Measurements from ENCODE around the gene MYCBP. TPM values are rescaled to one million over a fixed set of nuclear protein-coding genes. Genes with fewer than 3 reads are reported as not detected.

Gene MYCBP
- total RNA-seq, 3 donors from 2014 or later: 9.1 to 36.1 (median 15.1) TPM

DNA sequence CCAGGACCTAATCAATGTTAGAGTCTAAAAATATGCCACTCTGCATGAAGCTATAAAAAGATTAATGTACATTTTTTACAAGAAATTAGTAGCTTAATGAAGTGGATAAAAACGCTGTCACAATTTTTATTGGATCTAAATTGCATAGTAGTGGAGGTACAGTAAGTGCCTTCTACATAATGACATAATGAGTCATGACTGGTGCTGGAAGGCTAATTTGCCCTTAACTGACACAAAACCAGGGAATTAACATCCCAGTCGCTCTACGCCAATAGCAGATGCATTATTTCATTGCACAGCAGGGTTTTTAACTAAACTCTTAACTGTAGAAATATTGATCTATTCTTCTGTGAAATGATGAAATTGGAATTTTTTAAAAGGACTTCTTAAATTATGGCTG is 46.9 kb downstream of the MYCBP start:
- Histone ChIP-seq H3K9me3 (no peaks in the 10 kb centered on the region), H3K4me1 (no peaks in the 10 kb centered on the region), H3K27me3 (no peaks in the 10 kb centered on the region), H3K4me3 (no peak overlapping the region), H3K36me3 (no peaks in the 10 kb centered on the region), H3K27ac (no peak overlapping the region)
- intact Hi-C loops (cut with DNase I; ENCODE audit: low total_unique reads): no loop called here
- no peak for DNase-seq (ENCODE audit: low spot score in 2 of 2)
- TF ChIP-seq POLR2AphosphoS5 (IDR thresholded peaks at IDR 0.05) (no peak), POLR2A (IDR thresholded peaks at IDR 0.05) (no peak)
- TF ChIP-seq, protein P1, sequence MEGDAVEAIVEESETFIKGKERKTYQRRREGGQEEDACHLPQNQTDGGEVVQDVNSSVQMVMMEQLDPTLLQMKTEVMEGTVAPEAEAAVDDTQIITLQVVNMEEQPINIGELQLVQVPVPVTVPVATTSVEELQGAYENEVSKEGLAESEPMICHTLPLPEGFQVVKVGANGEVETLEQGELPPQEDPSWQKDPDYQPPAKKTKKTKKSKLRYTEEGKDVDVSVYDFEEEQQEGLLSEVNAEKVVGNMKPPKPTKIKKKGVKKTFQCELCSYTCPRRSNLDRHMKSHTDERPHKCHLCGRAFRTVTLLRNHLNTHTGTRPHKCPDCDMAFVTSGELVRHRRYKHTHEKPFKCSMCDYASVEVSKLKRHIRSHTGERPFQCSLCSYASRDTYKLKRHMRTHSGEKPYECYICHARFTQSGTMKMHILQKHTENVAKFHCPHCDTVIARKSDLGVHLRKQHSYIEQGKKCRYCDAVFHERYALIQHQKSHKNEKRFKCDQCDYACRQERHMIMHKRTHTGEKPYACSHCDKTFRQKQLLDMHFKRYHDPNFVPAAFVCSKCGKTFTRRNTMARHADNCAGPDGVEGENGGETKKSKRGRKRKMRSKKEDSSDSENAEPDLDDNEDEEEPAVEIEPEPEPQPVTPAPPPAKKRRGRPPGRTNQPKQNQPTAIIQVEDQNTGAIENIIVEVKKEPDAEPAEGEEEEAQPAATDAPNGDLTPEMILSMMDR (IDR thresholded peaks at IDR 0.05): no peak

GRCh38 chr1:38820860-38821259 is 52.3 kb downstream of the MYCBP start:
- Histone ChIP-seq H3K36me3 (no peaks in the 10 kb centered on the region), H3K4me3 (no peak overlapping the region), H3K27ac (no peak overlapping the region), H3K27me3 (peaks cover 0 to 31% of the 10 kb centered on the region in 2 donors), H3K4me1 (peaks cover 0 to 6% of the 10 kb centered on the region in 2 donors), H3K9me3 (no peaks in the 10 kb centered on the region)
- TF ChIP-seq POLR2A (IDR thresholded peaks at IDR 0.05): no peak
- no peak for DNase-seq (ENCODE audit: low spot score in 2 of 2)
- intact Hi-C loops (cut with DNase I; ENCODE audit: low total_unique reads): no loop called here

GRCh38 chr1:38819516-38819915 is 53.6 kb downstream of the MYCBP start:
- intact Hi-C loops (cut with DNase I; ENCODE audit: low total_unique reads): no loop called here
- no peak for DNase-seq (ENCODE audit: low spot score in 2 of 2)
- no peaks in the 10 kb centered on the region for H3K36me3 ChIP-seq
- no peak overlapping the region for H3K27ac ChIP-seq
- peaks cover 0 to 32% of the 10 kb centered on the region in 2 donors for H3K27me3 ChIP-seq
- no peak overlapping the region for H3K4me3 ChIP-seq
- peaks cover 0 to 6% of the 10 kb centered on the region in 2 donors for H3K4me1 ChIP-seq
- no peaks in the 10 kb centered on the region for H3K9me3 ChIP-seq
- no peak for TF ChIP-seq POLR2A (IDR thresholded peaks at IDR 0.05)

DNA sequence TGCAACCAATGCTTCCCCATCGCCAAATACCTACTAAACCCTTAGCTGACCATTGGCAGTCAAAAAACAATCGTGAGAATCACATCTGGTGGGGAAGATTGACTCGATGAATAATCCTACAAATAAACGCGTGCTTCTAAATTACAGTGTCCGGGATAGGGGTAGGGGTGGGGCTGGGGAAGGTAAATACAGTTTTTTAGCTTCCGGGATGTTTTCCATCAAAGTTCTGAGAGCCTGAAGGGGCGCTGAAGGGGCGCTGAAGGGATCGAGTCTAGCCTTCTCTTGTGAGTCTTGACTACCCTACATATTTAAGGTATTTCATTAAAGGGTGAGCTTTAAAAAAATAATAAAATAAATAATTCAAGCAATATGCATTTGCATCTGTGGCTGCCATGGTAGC is 54.1 kb downstream of the MYCBP start:
- TF ChIP-seq POLR2AphosphoS5 (IDR thresholded peaks at IDR 0.05): no peak
- TF ChIP-seq, protein P1 (IDR thresholded peaks at IDR 0.05): no peak
- TF ChIP-seq POLR2A (IDR thresholded peaks at IDR 0.05): no peak
- Histone ChIP-seq H3K4me1 (peaks cover 0 to 6% of the 10 kb centered on the region in 2 donors), H3K36me3 (no peaks in the 10 kb centered on the region), H3K4me3 (no peak overlapping the region), H3K27ac (no peak overlapping the region), H3K27me3 (peaks cover 0 to 32% of the 10 kb centered on the region in 2 donors), H3K9me3 (no peaks in the 10 kb centered on the region)
- no peak for DNase-seq (ENCODE audit: low spot score in 2 of 2)
- intact Hi-C loops (cut with DNase I; ENCODE audit: low total_unique reads): no loop called here

- intact Hi-C loops (cut with DNase I; ENCODE audit: low total_unique reads): no loop called here
- peaks cover 0 to 32% of the 10 kb centered on the region in 2 donors for H3K27me3 ChIP-seq
Observed at GRCh38 chr1:38818175-38818976, 54.8 kb downstream of the MYCBP start.

More at GRCh38 chr1:38818175-38818976, 54.8 kb downstream of the MYCBP start:
- H3K4me3 ChIP-seq: peak overlapping the region in 2 of 3 donors; percentile 35 to 60
- H3K9me3 ChIP-seq: no peaks in the 10 kb centered on the region
- peaks cover 0 to 6% of the 10 kb centered on the region in 2 donors for H3K4me1 ChIP-seq
- TF ChIP-seq, protein P1 (IDR thresholded peaks at IDR 0.05): peak in 1 of 3 donors; percentile 64
- TF ChIP-seq POLR2A (IDR thresholded peaks at IDR 0.05): no peak
- TF ChIP-seq POLR2AphosphoS5 (IDR thresholded peaks at IDR 0.05): no peak
- no peaks in the 10 kb centered on the region for H3K36me3 ChIP-seq
- DNase-seq (ENCODE audit: low spot score in 2 of 2): no peak
- no peak overlapping the region for H3K27ac ChIP-seq
